Measurements from ENCODE around the gene IFNGR2. TPM values are rescaled to one million over a fixed set of nuclear protein-coding genes. Genes with fewer than 3 reads are reported as not detected.
"Not testable (repeated sequence)": the region's sequence is repeated elsewhere in the genome, so short reads cannot be mapped to it uniquely, and the experiment has no call there.

IFNGR2 gene
- total and polyA plus RNA-seq, 2 donors (not counting 1 experiment from before 2014, with no cell fraction given), result 50.7 to 57.6 TPM

GRCh38 chr21:33360881-33361602 is 42.2 kb upstream of the IFNGR2 start:
- Histone ChIP-seq H3K79me2 (ENCODE audit: control insufficient read depth, insufficient read depth, low read length) (no peaks in the 10 kb centered on the region), H3K4me3 (replicated peaks in 1 of 4; ENCODE audit: control extremely low read depth in 1 of 4, insufficient read depth in 1 of 4, low read depth in 3 of 4, low read length in 4 of 4) (no peak overlapping the region), H3K9me3 (ENCODE audit: control insufficient read depth, insufficient read depth, low read depth, low read length) (no peaks in the 10 kb centered on the region), H3K4me1 (ENCODE audit: control insufficient read depth, extremely low read depth, insufficient read depth, low read length) (peaks cover 5% of the 10 kb centered on the region), H4K20me1 (ENCODE audit: control insufficient read depth, extremely low read depth, insufficient read depth, low read length) (no peaks in the 10 kb centered on the region), H3K27ac (ENCODE audit: insufficient read depth, low read length) (peak overlapping the region; percentile 1), H3K27me3 (ENCODE audit: control insufficient read depth, insufficient read depth, low read length) (no peaks in the 10 kb centered on the region), H3K4me2 (ENCODE audit: extremely low read depth, insufficient read depth, low read length) (peak overlapping the region; percentile 37), H3K9ac (ENCODE audit: insufficient read depth, low read length) (no peak overlapping the region), H3K36me3 (ENCODE audit: control insufficient read depth, insufficient read depth, low read length) (peaks cover under 1% of the 10 kb centered on the region), H2AFZ (ENCODE audit: low read length) (no peak overlapping the region)
- DNase-seq (ENCODE audit: low read depth in 2 of 2), result peak; percentile 56 to 85
- TF ChIP-seq CTCF (conservative IDR thresholded peaks at IDR 0.05 in 1 of 2, IDR thresholded peaks at IDR 0.05 in 1 of 2; ENCODE audit: low read depth in 1 of 2, low read length in 2 of 2), result peak; percentile 89 to 92
- no peak for TF ChIP-seq EZH2 (IDR thresholded peaks at IDR 0.05; ENCODE audit: low read length, missing control alignments)

DNA sequence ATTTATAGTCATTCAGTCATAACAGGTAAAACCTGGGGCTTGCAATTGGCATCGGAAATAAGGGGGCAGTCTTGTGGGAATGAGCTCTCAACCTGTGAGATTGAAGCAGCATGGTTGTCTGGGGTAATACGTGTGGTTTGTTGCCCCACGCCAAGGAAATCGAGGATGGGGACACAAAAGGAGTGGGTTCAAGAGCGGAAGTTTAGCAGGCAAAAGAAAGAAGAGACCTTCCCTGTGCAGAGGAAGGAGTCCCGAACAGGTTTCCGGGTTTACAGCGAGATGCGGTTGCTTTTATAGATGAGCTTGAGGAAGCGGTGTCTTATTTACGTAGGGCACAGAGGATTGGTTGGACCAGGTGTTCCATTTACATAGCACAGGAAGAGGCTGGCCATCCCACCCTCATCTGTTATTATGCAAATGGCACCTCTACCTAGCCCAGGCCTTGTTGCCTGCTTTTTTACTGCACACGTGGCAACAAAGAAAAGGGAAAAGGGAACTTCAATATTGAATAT is 41.1 kb upstream of the IFNGR2 start:
- Histone ChIP-seq H3K4me2 (ENCODE audit: extremely low read depth, insufficient read depth, low read length) (no peak overlapping the region), H3K27ac (ENCODE audit: insufficient read depth, low read length) (no peak overlapping the region)

DNA sequence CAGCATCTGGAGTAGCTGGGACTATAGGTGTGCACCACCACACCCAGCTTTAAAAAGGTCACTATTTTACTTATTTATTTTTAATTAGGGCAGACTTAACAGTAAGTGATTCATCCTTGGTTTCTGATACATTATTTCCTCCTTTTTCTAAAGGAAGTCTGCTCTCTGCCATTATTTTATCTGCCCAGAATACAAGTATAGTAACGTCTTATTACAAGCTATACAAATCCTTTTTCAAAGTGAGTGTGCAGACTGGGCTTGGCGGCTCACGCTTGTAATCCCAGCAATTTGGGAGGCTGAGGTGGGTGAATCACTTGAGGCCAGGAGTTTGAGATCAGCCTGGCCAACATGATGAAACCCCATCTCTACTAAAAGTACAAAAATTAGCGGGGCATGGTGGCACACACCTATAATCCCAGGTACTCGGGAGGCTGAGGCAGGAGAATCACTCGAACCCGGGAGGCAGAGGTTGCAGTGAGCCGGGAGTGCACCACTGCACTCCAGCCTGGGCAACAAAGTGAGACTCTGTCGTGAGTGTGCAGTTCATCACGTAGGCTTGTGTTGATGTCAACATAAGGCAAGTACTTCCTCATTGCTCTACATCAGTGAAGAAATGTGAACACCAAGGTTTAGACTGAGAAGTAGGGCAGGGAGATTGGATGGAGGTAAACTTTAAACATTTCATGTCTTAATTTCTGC is 39.2 kb upstream of the IFNGR2 start:
- not testable (repeated sequence) for H3K9ac ChIP-seq (ENCODE audit: insufficient read depth, low read length); H3K79me2 ChIP-seq (ENCODE audit: control insufficient read depth, insufficient read depth, low read length); H3K4me3 ChIP-seq (replicated peaks in 1 of 4; ENCODE audit: control extremely low read depth in 1 of 4, insufficient read depth in 1 of 4, low read depth in 3 of 4, low read length in 4 of 4); H3K9me3 ChIP-seq (ENCODE audit: control insufficient read depth, insufficient read depth, low read depth, low read length); H2AFZ ChIP-seq (ENCODE audit: low read length); H3K27ac ChIP-seq (ENCODE audit: insufficient read depth, low read length); H3K27me3 ChIP-seq (ENCODE audit: control insufficient read depth, insufficient read depth, low read length); H3K4me2 ChIP-seq (ENCODE audit: extremely low read depth, insufficient read depth, low read length); H3K4me1 ChIP-seq (ENCODE audit: control insufficient read depth, extremely low read depth, insufficient read depth, low read length); H3K36me3 ChIP-seq (ENCODE audit: control insufficient read depth, insufficient read depth, low read length); H4K20me1 ChIP-seq (ENCODE audit: control insufficient read depth, extremely low read depth, insufficient read depth, low read length); DNase-seq (ENCODE audit: low read depth in 2 of 2)

More for the DNA sequence above, 41.1 kb upstream of the IFNGR2 start:
- Histone ChIP-seq H3K36me3 (ENCODE audit: control insufficient read depth, insufficient read depth, low read length) (no peaks in the 10 kb centered on the region), H3K27me3 (ENCODE audit: control insufficient read depth, insufficient read depth, low read length) (no peaks in the 10 kb centered on the region), H3K4me3 (replicated peaks in 1 of 4; ENCODE audit: control extremely low read depth in 1 of 4, insufficient read depth in 1 of 4, low read depth in 3 of 4, low read length in 4 of 4) (no peak overlapping the region), H3K9me3 (ENCODE audit: control insufficient read depth, insufficient read depth, low read depth, low read length) (no peaks in the 10 kb centered on the region), H3K9ac (ENCODE audit: insufficient read depth, low read length) (no peak overlapping the region), H2AFZ (ENCODE audit: low read length) (no peak overlapping the region), H4K20me1 (ENCODE audit: control insufficient read depth, extremely low read depth, insufficient read depth, low read length) (no peaks in the 10 kb centered on the region), H3K79me2 (ENCODE audit: control insufficient read depth, insufficient read depth, low read length) (no peaks in the 10 kb centered on the region), H3K4me1 (ENCODE audit: control insufficient read depth, extremely low read depth, insufficient read depth, low read length) (peaks cover 5% of the 10 kb centered on the region)
- no peak for TF ChIP-seq CTCF (conservative IDR thresholded peaks at IDR 0.05 in 1 of 2, IDR thresholded peaks at IDR 0.05 in 1 of 2; ENCODE audit: low read depth in 1 of 2, low read length in 2 of 2)
- TF ChIP-seq EZH2 (IDR thresholded peaks at IDR 0.05; ENCODE audit: low read length, missing control alignments), result no peak
- no peak for DNase-seq (ENCODE audit: low read depth in 2 of 2)
